ENCODE data around the gene TBC1D16.
A peak's percentile ranks its signal among the peaks of the same experiment; 100 is the strongest.

TBC1D16 gene

DNA sequence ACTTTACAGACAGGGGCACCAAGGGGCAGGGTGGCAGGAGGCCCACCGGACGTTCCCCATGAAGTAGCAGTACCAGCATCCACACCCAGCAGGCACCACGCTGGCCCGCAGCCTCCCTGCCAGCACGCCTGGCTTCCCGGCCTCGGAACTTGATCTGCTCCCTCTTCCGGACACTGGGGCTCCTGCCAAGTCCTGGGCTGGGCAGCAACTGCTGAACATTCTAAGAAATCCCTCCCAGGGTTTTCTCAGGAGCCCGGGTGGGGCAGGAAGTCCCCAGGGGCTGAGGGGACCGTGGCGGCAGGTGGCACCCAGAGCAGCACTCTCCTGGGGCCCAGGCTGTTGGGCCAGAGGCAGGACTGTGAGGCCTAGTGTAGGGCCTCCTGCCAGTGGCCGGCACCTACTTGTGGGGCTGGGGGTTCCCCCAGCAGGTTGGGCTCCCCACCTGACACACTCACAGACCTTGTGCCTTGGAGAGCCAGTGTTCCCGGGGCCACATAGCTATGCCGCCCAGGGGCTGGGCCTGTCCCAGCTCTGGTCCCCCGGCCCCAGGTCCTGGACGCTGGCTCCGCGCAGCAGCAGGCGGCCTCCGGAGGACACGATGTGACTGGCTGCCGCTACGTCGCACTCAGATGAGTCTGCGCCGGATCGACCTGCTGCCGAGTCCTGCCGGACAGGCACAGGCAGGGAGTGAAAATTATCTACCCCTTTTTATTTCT lies 110.3 kb downstream of the TBC1D16 start:
- DNase-seq: no peak

DNA sequence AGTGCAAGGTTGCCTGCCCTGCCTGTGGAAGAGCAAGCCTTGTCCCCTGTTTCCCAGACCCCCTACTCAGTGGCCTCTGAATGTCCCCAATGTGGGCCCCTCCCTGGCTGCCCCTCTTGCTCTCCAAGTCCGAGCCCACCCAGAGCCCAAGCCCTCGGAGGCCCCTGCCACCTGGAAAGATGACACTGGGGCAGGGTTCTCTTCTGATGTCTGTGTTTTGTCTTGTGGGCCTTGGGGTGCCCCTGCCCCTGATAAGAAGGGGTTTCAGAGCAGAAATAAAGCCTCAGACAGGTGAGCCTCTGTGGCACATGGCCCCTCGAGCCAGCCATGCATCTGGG lies 111.1 kb downstream of the TBC1D16 start:
- no peak for DNase-seq

DNA sequence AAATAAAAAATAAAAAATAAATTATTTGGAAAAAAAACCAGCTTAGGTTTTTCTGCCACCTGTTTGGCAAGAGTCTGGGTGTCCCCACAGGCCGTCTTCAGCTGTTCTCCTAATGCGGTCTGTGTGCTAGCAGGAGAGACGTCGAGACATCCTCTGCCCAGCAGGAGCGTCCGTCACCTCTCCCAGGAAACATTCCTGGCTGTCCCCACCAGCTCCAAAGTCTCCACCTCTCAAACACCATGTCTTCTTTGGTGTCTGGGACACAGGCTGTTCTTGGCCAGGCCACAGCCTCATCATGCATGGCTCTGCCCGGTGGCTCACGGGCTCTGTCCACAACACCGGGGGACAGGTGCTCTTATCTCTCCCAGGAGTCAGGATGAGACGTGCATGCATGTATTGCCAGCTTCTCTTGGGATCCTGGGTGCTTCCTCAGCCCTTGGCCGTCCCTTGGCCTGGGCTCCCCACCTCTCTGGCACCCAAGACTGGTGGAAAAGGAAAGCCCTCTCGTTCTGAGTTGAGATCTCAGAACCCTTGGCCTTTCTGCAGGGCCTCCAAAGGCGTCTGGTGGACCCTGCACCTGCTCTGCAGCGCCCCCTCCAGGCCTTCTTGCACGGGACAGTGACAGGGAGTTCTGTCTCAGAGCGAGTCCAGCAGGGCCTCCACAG lies 111.6 kb downstream of the TBC1D16 start:
- DNase-seq: no peak

DNA sequence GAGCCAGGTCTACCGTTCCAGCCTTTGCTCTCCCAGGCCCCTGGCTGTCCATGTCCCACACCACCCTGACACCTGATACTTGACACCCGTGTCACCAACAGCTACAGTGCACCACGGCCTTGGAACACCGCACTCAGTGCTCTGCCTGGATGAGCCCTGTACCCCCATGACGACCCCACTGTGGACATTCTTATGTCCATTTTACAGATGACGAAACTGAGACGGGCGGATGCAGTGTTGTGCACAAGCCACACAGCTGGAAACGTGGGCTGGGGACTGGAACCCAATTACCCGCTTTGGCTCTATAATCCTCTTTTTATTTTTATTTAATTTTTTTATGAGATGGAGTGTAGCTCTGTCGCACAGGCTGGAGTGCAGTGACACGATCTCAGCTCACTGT lies 112.9 kb downstream of the TBC1D16 start:
- no peak for DNase-seq

DNA sequence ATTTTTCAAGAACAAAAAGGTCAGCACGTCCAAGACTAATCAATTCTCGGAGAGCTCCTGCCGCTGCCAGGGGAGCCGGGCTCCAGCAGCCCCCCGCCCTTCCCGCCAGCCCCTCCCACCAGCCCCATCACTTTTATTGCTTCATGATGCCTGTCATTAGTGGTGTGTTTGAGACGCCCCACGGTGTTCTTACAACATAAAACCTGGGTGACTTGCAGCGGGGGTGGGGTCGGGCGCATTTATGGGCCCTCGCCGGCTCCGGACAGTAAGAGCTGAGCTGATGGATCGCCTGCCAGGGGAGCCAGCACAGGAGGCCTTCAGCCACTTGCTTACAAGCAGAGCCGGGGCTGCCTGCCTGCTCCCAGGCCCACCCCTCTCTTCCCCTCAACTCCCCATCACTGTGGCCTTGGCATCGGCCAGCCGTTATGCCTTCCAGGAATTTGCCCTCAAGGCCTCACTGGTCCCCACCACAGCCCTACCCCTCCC lies 113.5 kb downstream of the TBC1D16 start:
- no peak for DNase-seq

DNA sequence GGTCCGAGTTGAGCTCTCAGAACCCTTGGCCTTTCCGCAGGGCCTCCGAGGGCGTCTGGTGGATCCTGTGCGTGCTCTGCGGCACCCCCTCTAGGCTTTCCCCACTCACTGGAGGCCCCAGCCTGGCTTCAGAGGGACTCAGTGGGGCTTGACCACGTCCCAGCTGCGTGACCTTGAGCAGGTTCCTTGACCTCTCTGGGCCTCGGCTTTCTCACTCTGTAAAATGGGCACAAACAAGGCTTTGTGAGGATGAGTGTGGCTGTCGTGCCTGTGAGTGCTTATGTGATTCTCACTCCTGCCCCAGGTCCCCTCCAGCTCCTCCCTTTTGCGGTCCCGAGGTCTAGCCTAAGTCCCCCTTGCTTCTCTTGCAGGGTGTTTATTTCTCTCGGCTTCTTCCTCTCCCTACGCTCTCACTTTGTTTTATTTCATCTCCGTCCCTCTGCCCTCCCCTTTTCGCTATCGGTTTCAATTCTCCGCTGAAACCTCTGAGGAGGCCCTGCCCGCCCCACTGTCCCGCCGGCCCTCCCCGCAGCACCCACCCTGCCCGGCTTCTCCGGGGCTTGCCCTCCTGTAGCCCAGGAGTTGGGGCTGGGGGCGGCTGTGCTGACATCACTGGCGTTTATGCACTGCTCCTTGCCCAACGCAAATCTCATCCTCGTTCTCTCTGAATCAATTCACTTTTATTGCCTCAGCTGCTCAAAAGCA lies 114.1 kb downstream of the TBC1D16 start:
- DNase-seq: no peak

DNA sequence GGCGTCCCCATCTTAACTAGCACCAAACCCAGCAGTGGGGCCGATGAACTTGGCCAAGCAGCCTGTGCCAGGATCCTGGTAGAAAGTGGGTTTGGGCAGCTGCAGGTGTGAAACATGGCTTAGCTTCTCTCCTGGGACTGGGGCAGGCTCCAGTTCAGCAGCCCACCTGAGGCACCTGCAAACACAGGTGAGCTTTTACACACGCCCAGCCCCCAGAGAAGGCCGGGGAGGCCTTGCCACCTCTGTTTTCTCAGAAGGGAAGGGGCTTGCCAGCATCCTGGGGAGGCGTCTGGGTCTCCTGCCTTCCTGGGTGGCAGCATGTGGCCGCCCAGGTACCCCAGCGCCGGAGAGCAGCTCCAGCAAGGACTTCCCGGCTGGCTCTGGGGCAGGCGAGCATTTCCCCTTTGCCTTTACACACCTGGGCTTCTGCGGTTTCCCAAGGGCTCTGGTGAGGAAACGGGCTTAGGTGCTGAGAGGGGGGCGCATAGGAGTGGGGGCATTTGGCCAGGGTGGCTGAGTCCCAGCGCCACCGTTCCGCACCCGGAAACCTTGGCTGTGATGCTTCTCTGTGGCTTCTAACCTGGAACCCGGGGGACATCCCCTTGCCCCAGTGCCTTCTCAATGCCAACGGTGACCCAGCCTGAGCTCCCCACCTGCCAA lies 114.8 kb downstream of the TBC1D16 start:
- no peak for DNase-seq

DNA sequence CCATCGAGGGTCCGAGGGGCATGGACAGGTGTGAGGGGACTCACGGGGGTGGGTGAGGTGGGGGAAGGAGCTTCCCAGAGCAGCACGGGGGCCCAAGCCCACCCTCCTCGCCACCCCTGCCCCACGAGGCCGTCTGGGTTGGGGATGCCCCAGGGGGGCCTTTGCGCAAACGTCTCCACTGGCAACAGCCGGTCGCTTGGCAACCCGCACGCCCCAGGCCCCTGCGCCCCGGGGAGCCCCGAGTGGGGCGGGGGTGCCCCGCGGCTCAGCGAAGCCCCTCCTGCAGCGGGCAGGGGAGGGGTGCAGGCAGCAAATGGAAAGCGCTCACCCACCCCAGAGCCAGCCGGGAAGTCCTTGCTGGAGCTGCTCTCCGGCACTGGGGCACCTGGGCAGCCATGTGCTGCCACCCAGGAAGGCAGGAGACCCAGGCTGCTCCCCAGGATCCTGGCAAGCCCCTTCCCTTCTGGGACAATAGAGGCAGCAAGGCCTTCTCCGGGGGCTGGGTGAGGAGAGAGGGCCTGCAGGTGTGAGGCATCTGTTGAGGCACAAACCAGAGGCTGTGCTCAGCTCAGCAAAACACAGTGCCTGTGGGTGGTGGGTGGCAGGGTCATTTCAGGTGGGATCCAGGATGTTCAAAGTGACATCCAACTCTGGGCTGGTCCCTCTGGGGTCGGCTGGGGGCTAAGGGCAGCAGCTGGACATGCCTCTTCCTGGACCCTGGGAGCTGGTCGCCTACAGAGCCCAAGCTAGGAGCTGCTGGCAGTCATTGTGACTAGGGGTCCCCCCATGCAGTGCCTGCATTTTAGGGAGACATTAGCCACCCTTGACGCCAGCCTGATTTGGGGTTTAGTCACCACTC lies 115.6 kb downstream of the TBC1D16 start:
- DNase-seq: no peak

DNA sequence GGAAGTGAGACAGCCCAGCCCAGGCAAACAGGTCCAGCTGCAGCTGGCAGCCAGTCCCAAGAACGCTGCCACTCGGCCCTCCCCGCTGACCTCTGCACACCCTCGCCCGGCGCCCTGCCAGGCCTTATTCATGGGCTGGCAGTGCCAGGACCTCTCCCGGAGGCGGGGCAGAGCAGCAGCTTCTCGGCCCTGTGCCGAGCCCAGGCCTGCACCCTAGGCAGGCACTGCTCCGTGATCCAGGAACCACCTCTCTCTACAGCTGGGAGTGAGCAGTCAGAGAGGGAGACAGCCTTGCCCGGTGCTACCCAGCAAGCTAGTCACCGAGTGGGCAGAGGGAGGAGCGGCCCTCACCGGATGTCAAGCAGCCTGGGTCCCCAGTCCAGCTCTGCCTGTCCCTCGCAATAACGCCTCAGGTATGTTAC lies 116.5 kb downstream of the TBC1D16 start:
- peak; percentile 34 for DNase-seq

DNA sequence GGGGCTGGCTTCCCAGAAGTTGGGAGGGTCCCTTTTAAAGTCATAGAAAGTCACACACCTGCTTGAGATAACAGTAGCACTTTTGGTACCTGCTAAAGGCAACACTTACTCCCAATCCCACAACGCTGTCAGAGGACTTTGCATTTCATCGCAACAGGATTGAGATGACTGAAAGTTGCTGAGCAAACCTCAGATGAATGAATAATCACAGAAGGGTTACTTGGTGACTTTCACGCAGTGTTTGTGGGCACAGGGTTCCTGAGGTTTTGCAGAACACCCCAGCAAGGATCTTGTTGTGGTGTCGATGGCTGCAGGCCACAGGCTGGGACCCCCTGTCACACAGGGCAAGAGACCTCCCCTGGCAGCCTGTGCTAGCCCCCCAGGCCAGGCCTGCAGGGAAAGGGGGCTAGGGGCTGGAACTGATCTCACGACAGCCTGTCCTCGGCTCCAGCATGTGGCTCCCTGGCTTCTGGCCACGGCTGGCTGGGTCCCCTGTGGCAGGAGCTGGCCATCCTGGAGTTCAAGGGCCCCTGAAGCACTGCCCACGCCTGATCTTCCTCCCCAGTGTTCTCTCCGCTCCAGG lies 117.0 kb downstream of the TBC1D16 start:
- no peak for DNase-seq

DNA sequence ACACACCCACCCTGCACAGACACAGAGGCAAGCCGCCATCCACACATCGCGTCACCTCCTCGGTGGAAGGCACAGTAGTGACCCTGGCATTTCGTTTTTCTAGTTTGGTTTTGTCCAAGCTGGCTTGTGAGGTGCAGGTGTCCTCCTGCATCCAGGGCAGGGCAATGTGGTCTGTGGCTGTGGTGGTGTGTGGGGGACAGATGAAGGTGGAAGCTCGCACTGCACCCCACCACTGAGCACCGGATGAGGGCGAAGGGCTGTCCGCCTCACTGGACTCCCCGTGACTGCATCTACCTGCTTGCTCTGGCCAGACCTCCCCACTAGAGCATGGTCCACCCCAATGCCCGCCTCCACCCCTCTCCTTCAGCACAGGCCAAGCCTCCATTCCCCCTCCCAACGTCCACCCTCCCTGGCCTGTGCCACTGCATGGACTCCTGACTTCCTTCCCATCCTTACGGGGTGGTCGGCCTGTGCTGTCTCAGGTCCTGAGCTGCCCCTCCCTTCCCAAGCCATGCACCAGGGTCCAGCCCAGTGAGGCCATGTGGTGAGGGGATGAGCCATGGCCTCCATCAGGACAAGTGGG lies 117.7 kb downstream of the TBC1D16 start:
- no peak for DNase-seq

DNA sequence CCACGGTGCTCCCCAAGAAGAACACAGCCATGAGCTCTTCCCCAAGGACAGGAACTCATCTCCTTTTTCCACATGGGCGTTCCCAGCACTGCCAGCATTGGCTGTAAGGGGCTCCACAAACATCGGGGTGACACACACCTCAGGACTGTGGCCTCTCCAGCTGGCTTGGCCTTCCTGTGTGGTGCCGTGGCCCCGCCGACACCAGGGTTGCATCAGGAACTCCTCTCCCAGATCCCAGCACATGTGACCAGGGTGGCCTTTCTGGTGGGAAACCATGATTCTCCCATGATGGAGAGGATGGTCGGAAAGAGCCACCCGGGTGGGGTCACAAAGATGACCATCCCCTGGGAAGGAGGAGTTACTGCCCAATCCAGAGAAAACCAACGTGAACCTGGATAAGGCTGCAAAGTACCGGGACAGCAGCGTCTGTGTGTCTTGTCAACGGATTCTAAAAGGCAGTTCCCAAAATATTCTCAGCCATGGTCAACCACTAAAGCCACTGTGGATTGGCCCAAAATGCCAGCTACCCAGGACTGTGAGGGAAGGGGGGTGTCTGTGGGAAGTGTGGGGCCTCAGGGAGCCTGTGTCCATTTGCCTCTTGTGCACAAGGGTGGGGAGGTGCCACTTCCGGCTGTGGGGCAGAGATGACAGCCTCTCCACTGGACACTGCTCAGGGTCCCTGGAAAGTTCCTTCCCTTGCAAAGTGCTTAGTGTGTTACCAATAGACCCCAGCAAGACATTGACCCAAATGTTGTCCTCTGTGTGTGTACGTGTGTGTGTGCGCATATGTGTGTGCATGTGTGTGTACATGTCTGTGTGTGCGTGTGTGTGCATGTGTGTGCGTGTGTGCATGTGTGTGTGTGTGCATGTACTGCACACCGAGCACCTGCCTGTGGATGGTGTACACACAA lies 118.4 kb downstream of the TBC1D16 start:
- DNase-seq: no peak

DNA sequence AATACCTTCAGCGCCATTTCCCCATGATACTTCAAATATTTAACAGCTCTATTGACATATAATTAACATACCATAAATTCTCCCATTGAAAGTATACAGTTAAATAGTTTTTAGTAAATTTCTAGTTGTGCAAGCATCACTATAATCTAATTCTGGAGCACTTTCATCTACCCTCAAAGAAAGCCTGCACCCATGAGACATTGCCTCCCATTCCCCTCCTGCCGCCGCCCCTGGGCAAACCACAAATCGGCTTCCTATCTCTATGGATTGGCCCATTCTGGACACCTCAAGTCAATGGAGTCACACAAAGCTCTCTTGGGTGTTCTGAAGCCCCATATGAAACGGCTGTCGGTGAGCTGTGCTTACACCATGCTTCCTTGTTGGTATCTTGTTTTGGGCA lies 119.2 kb downstream of the TBC1D16 start:
- DNase-seq: no peak

DNA sequence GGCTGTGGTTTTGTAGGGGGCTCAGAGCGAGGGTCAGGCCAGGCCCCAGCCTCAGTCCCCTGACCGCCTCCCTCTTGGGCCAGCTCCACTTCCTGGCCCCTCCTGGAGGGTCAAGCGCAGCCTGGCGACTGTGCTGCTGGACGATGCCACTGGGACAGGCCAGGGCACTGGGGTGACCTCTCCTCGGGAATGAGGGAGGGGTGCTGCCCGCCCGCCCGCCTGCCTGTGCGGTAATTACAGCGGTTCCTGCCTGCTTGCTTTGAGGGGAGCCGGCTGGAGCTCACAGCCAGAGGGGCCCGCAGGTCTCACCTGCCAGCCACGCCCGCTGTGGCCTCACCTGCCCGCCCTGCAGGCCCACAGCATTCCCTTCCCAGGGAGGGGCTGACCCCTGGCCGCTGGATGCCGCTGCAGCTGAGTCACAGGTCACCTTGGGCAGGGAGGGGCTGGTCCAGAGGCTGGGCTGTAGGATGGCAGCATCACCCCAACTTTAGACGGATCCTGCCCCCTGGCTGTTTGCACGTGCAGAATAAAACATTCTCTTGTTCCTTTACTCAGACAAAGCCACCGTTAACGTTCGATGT lies 119.7 kb downstream of the TBC1D16 start:
- DNase-seq: no peak

DNA sequence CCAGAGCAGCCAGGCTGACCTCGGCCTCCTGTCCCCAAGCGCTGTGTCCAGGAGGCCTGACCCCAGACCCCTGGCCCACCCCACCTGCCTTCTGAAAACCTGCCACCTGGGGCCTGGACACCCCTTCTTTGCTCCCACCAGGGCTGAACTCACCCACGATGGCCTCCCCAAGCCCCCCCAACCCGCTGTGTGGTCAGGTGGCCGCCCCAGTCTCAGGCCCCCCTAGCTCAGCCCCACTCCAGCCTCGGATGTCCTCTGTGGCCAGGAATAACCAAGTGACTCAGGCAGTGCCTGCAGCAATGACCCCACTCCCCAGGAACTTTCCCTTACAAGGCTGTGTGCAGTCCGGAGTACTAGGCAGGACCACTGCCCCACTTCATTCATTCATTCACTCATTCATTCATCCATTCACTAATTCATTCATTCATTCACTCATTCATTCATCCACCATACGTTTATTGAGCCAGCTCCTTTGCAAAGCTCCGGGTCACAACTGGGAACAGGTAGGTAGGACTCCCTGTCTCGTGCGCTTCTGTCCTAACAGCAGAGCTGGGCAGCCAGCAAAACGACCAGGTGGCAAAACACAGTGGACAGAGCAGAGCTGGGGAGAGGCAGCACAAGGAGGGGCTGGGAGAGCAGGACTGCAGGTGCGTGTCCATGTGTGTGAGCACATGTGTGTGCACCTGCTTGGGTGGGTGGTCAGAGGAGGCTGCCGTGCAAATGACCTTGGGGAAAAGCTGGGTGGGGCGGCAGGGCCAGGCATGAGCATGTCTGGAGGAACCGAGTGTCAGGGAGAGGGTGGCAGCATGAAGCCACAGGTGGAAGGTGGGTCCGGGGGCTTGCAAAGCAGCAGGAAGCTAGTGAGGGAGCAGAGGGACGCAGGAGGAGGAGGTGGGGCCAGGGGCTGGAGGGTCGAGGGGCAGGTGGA lies 120.6 kb downstream of the TBC1D16 start:
- no peak for DNase-seq

DNA sequence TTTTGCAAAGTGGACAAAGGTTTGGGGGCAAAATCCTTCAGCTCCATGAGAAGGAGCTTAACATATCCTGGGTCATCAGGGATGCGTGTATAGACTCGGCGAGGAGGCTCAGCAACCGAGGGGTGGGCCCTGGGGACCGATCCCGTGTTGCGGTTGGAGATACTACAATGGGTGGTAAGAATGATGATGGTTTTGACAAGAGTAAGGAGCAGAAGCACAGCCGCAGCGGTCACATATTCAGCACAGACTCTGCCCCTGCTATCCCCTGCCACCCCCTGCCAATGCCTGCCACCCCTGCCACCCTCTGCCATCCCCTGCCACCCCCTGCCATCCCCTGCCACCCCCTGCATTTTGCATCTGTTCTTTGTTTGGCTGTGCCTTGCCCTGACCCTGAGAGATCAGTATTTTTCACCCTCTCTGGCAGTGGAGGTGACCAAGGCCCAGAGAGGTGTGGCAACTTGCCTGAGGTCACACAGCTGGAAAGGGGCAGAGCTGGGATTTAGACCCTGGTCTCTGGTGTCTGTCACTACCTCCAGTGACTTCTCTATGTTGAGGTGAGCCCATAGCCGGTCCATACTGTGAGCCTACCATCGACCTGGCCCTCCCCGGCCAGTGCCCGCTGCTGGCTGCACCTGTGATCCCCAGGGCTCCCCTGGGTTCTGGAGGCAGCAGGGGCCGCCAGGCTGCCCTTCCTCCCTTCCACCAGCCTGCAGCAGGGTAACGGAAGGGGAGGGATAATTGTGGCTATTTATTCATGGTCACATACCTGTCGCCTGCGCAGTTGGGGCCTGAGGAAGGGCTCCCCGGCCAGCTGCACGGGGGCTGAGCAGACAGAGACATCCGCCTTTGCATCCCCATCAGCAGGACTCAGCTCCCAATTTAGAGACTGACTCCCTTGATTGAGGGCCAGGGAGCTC lies 121.5 kb downstream of the TBC1D16 start:
- DNase-seq: no peak

DNA sequence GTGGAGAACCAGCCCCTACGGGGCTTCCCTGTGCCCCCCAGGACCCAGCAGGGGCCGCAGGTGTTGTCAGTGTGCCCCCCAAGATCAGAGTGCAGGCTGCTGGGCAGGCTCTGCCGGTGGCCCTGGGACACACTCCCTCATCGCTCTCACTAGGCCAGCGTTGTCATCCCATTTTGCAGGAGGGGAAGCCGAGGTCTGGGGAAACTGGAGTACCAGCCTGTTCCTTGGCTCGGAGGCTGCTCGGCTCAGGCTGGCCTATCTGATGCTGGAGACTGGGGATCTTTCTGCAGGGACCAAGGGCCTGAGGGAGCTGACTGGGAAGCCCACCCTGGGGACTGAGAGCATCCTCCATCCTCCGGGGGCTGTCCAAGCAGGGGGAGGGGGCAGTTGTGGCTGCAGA lies 122.2 kb downstream of the TBC1D16 start:
- DNase-seq: no peak
